ENCODE measurements around the gene FOXP1.

DNA sequence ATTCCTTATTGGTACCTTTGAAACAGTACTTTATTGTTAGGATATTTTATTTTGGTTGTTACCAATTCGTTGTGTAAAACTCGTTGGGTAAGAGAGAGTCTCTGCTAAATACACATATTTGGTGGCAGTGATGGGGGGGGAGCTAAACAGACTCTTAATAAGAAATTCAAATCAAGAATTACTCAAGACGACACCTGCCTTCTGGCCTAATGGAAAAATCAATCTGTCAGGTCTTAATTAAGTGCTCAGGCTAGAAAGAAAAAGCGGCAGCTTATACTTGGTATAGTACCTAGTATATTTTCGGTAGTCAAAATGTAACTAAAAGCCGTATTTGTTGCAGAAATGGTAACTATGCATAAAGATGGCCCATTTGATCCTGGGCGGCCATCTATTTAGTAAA lies 18.2 kb downstream of the FOXP1 start:
- no peak for TF ChIP-seq POLR2A (IDR thresholded peaks at IDR 0.05)
- TF ChIP-seq, protein P1, sequence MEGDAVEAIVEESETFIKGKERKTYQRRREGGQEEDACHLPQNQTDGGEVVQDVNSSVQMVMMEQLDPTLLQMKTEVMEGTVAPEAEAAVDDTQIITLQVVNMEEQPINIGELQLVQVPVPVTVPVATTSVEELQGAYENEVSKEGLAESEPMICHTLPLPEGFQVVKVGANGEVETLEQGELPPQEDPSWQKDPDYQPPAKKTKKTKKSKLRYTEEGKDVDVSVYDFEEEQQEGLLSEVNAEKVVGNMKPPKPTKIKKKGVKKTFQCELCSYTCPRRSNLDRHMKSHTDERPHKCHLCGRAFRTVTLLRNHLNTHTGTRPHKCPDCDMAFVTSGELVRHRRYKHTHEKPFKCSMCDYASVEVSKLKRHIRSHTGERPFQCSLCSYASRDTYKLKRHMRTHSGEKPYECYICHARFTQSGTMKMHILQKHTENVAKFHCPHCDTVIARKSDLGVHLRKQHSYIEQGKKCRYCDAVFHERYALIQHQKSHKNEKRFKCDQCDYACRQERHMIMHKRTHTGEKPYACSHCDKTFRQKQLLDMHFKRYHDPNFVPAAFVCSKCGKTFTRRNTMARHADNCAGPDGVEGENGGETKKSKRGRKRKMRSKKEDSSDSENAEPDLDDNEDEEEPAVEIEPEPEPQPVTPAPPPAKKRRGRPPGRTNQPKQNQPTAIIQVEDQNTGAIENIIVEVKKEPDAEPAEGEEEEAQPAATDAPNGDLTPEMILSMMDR (IDR thresholded peaks at IDR 0.05), result no peak

All from adrenal gland (tissue), 5 donors.